ENCODE measurements around the gene LRP6. TPM values are rescaled to one million over a fixed set of nuclear protein-coding genes. Genes with fewer than 3 reads are reported as not detected.

The LRP6 gene
- total and polyA plus RNA-seq, 10 of the 15 experiments (the other 5 are each of a cell fraction or from before 2014, with no cell fraction given), result 1.5 to 14.9 (median 6.1) TPM

GRCh38 chr12:12217018-12217359 is 49.9 kb downstream of the LRP6 start (continued):
- TF ChIP-seq, protein P1, sequence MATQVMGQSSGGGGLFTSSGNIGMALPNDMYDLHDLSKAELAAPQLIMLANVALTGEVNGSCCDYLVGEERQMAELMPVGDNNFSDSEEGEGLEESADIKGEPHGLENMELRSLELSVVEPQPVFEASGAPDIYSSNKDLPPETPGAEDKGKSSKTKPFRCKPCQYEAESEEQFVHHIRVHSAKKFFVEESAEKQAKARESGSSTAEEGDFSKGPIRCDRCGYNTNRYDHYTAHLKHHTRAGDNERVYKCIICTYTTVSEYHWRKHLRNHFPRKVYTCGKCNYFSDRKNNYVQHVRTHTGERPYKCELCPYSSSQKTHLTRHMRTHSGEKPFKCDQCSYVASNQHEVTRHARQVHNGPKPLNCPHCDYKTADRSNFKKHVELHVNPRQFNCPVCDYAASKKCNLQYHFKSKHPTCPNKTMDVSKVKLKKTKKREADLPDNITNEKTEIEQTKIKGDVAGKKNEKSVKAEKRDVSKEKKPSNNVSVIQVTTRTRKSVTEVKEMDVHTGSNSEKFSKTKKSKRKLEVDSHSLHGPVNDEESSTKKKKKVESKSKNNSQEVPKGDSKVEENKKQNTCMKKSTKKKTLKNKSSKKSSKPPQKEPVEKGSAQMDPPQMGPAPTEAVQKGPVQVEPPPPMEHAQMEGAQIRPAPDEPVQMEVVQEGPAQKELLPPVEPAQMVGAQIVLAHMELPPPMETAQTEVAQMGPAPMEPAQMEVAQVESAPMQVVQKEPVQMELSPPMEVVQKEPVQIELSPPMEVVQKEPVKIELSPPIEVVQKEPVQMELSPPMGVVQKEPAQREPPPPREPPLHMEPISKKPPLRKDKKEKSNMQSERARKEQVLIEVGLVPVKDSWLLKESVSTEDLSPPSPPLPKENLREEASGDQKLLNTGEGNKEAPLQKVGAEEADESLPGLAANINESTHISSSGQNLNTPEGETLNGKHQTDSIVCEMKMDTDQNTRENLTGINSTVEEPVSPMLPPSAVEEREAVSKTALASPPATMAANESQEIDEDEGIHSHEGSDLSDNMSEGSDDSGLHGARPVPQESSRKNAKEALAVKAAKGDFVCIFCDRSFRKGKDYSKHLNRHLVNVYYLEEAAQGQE (IDR thresholded peaks at IDR 0.05; ENCODE audit: low read depth, low read length), result no peak
- TF ChIP-seq SIN3A (IDR thresholded peaks at IDR 0.05; ENCODE audit: low read depth, low read length) (no peak), YBX1 (IDR thresholded peaks at IDR 0.05) (no peak)

GRCh38 chr12:12216349-12217017 is 50.4 kb downstream of the LRP6 start:
- H3K4me1 ChIP-seq (ENCODE audit: control insufficient read depth, insufficient read depth, low read length), result peaks cover 3% of the 10 kb centered on the region
- no peaks in the 10 kb centered on the region for H4K20me1 ChIP-seq (ENCODE audit: control insufficient read depth, insufficient read depth)
- intact Hi-C loops (cut with micrococcal nuclease; ENCODE audit: unreplicated experiment), result loop anchor here (5.0 kb wide), 1 partner anchor 44 kb away; no protein-coding TSS in a partner anchor
- no peak overlapping the region for H3K9ac ChIP-seq (ENCODE audit: control insufficient read depth, insufficient read depth, low read length)
- 35% methylated on average over 3 of the region's 3 CpGs for WGBS (ENCODE audit: insufficient coverage, insufficient replicate concordance, low lambda C conversion rate, missing lambda C conversion rate)
- POLR2A ChIA-PET, result interaction anchor here (0.7 kb wide), 1 partner anchor 20 kb away, joined by 3 read pairs; no protein-coding TSS in a partner anchor
- no TSS peak for BruUV-seq (replicated peaks)
- ATAC-seq (peak; percentile 74), FAIRE-seq (no peak), DNase-seq (ENCODE audit: low read depth, low spot score) (no peak)
- in situ Hi-C loops (cut with MboI), result no loop called here
- no peaks in the 10 kb centered on the region for H3K27me3 ChIP-seq (replicated peaks in 1 of 2; ENCODE audit: control insufficient read depth in 2 of 2, insufficient read depth in 2 of 2, low read length in 1 of 2)
- TF ChIP-seq IKZF1 (conservative IDR thresholded peaks at IDR 0.05), result no peak
- 0 out of 4 replicates have a peak, but pooled peaks of 1 of the 2 experiments have one; percentile 39 for TF ChIP-seq IKZF2 (IDR thresholded peaks at IDR 0.05)
- H3K79me2 ChIP-seq (ENCODE audit: control insufficient read depth, insufficient read depth, low read length), result peaks cover 3% of the 10 kb centered on the region
- RAD21 ChIA-PET (ENCODE audit: unreplicated experiment), result interaction anchor here (0.7 kb wide), 1 partner anchor 45 kb away, joined by 3 read pairs; no protein-coding TSS in a partner anchor
- no peaks in the 10 kb centered on the region for H3K36me3 ChIP-seq (ENCODE audit: control insufficient read depth in 2 of 2, insufficient read depth in 2 of 2, low read length in 1 of 2)
- H3K27ac ChIP-seq (ENCODE audit: control insufficient read depth, insufficient read depth), result no peak overlapping the region
- H3K4me2 ChIP-seq (ENCODE audit: control insufficient read depth, insufficient read depth), result no peak overlapping the region
- H3K9me3 ChIP-seq (replicated peaks; ENCODE audit: control insufficient read depth, insufficient read depth, low read length), result no peaks in the 10 kb centered on the region; the same call in 2 of the 3 replicates
- SMC1A ChIA-PET (ENCODE audit: uncharacterized antibody, unreplicated experiment), result interaction anchor here (0.8 to 1.3 kb wide), 2 partner anchors 37 to 44 kb away, joined by 3 to 5 read pairs; no protein-coding TSS in a partner anchor
- CTCF ChIA-PET, result interaction anchor here (0.7 kb wide), 1 partner anchor 100 kb away, joined by 3 read pairs; no protein-coding TSS in a partner anchor
- no peak overlapping the region for H3K4me3 ChIP-seq
- no peak overlapping the region for H2AFZ ChIP-seq (ENCODE audit: control insufficient read depth, low read depth, low read length)

All from GM12878 (cell line).